Muscle layer of duodenum (tissue), 2 donors: ENCODE measurements around the gene ZBTB4.
"Not testable (repeated sequence)": the region's sequence is repeated elsewhere in the genome, so short reads cannot be mapped to it uniquely, and the experiment has no call there.

Experiments used
- H3K27ac ChIP-seq: one replicate; pipeline ENCODE4 v1.7.0; 2013; ENCODE audit warnings: mild to moderate bottlenecking, low read length
- H3K27me3 ChIP-seq: one replicate; pipeline ENCODE4 v1.7.0; 2013; ENCODE audit warnings: low read depth, mild to moderate bottlenecking, control low read depth, low read length
- H3K36me3 ChIP-seq, 2 donors: one replicate each; pipeline ENCODE4 v1.7.0; 2013; ENCODE audit warnings: low read length in 2 of 2, control low read depth in 1 of 2, mild to moderate bottlenecking in 1 of 2; ENCODE audit not compliant: insufficient read depth in 2 of 2, control insufficient read depth in 1 of 2
- H3K4me1 ChIP-seq, 2 donors: one replicate each; pipeline ENCODE4 v1.7.0; 2013; ENCODE audit warnings: low read length in 2 of 2, mild to moderate bottlenecking in 2 of 2, control low read depth in 1 of 2, moderate library complexity in 1 of 2; ENCODE audit not compliant: insufficient read depth in 2 of 2, control insufficient read depth in 1 of 2
- H3K4me3 ChIP-seq, 2 donors: one replicate each; pipeline ENCODE4 v1.7.0; 2013; ENCODE audit warnings: low read length in 2 of 2, low read depth in 1 of 2, mild to moderate bottlenecking in 1 of 2
- H3K9me3 ChIP-seq, 2 donors: one replicate each; pipeline ENCODE4 v1.7.0; 2013; ENCODE audit warnings: low read length in 2 of 2, control low read depth in 1 of 2, mild to moderate bottlenecking in 1 of 2; ENCODE audit not compliant: control insufficient read depth in 1 of 2
- donor health status: healthy.

The ZBTB4 gene

GRCh38 chr17:7480089-7480384, 606 bp upstream of the ZBTB4 start:
- Histone ChIP-seq H3K27ac (peak overlapping the region; percentile 87), H3K9me3 (no peaks in the 10 kb centered on the region), H3K36me3 (peaks cover 0 to 14% of the 10 kb centered on the region in 2 donors), H3K4me1 (peaks cover 29 to 43% of the 10 kb centered on the region in 2 donors), H3K27me3 (no peaks in the 10 kb centered on the region), H3K4me3 (peak overlapping the region; percentile 75 to 76)

GRCh38 chr17:7478276-7479212, 887 bp downstream of the ZBTB4 start:
- H3K4me1 ChIP-seq: peaks cover 29 to 44% of the 10 kb centered on the region in 2 donors
- H3K4me3 ChIP-seq: peak overlapping the region; percentile 75 to 81
- no peaks in the 10 kb centered on the region for H3K9me3 ChIP-seq
- H3K27me3 ChIP-seq: no peaks in the 10 kb centered on the region
- H3K27ac ChIP-seq: peak overlapping the region; percentile 78
- H3K36me3 ChIP-seq: peaks cover 0 to 9% of the 10 kb centered on the region in 2 donors

GRCh38 chr17:7477392-7478275, 1.8 kb downstream of the ZBTB4 start:
- peak overlapping the region; percentile 75 to 81 for H3K4me3 ChIP-seq
- peak overlapping the region; percentile 78 for H3K27ac ChIP-seq
- H3K4me1 ChIP-seq: peaks cover 29 to 44% of the 10 kb centered on the region in 2 donors
- peaks cover 0 to 7% of the 10 kb centered on the region in 2 donors for H3K36me3 ChIP-seq
- H3K9me3 ChIP-seq: no peaks in the 10 kb centered on the region
- H3K27me3 ChIP-seq: no peaks in the 10 kb centered on the region

- H3K27me3 ChIP-seq: no peaks in the 10 kb centered on the region
- H3K4me1 ChIP-seq: peaks cover 29 to 41% of the 10 kb centered on the region in 2 donors
- H3K4me3 ChIP-seq: peak overlapping the region; percentile 75 to 81
- peak overlapping the region; percentile 74 for H3K27ac ChIP-seq
- H3K36me3 ChIP-seq: peaks cover 0 to 7% of the 10 kb centered on the region in 2 donors
- no peaks in the 10 kb centered on the region for H3K9me3 ChIP-seq
Measured at GRCh38 chr17:7476951-7477350, 2.5 kb downstream of the ZBTB4 start.

- Histone ChIP-seq H3K27me3 (no peaks in the 10 kb centered on the region), H3K4me3 (peak overlapping the region in 1 of 2 donors; percentile 81), H3K9me3 (no peaks in the 10 kb centered on the region), H3K4me1 (peaks cover 29 to 42% of the 10 kb centered on the region in 2 donors), H3K36me3 (peaks cover 0 to 7% of the 10 kb centered on the region in 2 donors), H3K27ac (peak overlapping the region; percentile 74)
Measured at GRCh38 chr17:7476494-7476893, 2.9 kb downstream of the ZBTB4 start.

- peaks cover 29 to 46% of the 10 kb centered on the region in 2 donors for H3K4me1 ChIP-seq
- no peaks in the 10 kb centered on the region for H3K9me3 ChIP-seq
Measured at GRCh38 chr17:7475764-7476422, 3.5 kb downstream of the ZBTB4 start.

GRCh38 chr17:7474767-7475166, 4.7 kb downstream of the ZBTB4 start:
- H3K4me1 ChIP-seq: peaks cover 27 to 47% of the 10 kb centered on the region in 2 donors
- not testable (repeated sequence) for H3K36me3 ChIP-seq, H3K27ac ChIP-seq, H3K4me3 ChIP-seq, H3K27me3 ChIP-seq, H3K9me3 ChIP-seq

More at GRCh38 chr17:7475764-7476422, 3.5 kb downstream of the ZBTB4 start:
- Histone ChIP-seq H3K36me3 (peaks cover 0 to 7% of the 10 kb centered on the region in 2 donors), H3K27ac (peak overlapping the region; percentile 74), H3K4me3 (peak overlapping the region in 1 of 2 donors; percentile 32), H3K27me3 (no peaks in the 10 kb centered on the region)

GRCh38 chr17:7471729-7472128, 7.7 kb downstream of the ZBTB4 start:
- no peak overlapping the region for H3K4me3 ChIP-seq
- H3K27ac ChIP-seq: no peak overlapping the region
- no peaks in the 10 kb centered on the region for H3K27me3 ChIP-seq
- no peaks in the 10 kb centered on the region for H3K9me3 ChIP-seq
- peaks cover 0 to 2% of the 10 kb centered on the region in 2 donors for H3K36me3 ChIP-seq
- peaks cover 17 to 44% of the 10 kb centered on the region in 2 donors for H3K4me1 ChIP-seq

GRCh38 chr17:7470457-7470973, 8.9 kb downstream of the ZBTB4 start:
- H3K4me3 ChIP-seq, H3K27ac ChIP-seq, H3K9me3 ChIP-seq, H3K27me3 ChIP-seq: not testable (repeated sequence)
- Histone ChIP-seq H3K36me3 (peaks cover 0 to 14% of the 10 kb centered on the region in 2 donors), H3K4me1 (peaks cover 10 to 44% of the 10 kb centered on the region in 2 donors)

- H3K9me3 ChIP-seq, H3K27ac ChIP-seq, H3K27me3 ChIP-seq, H3K4me3 ChIP-seq: not testable (repeated sequence)
- peaks cover 10 to 42% of the 10 kb centered on the region in 2 donors for H3K4me1 ChIP-seq
- peaks cover 0 to 15% of the 10 kb centered on the region in 2 donors for H3K36me3 ChIP-seq
Measured at GRCh38 chr17:7469843-7470242, 9.6 kb downstream of the ZBTB4 start.
